ENCODE results near the gene NPAS3. TPM values are rescaled to one million over a fixed set of nuclear protein-coding genes. Genes with fewer than 3 reads are reported as not detected.
A peak's percentile ranks its signal among the peaks of the same experiment; 100 is the strongest.

Gene NPAS3
- total and polyA plus RNA-seq, 2 of the 8 experiments (the other 6 are each of a cell fraction or from before 2014, with no cell fraction given), result 0.11 to 0.60 TPM

DNA sequence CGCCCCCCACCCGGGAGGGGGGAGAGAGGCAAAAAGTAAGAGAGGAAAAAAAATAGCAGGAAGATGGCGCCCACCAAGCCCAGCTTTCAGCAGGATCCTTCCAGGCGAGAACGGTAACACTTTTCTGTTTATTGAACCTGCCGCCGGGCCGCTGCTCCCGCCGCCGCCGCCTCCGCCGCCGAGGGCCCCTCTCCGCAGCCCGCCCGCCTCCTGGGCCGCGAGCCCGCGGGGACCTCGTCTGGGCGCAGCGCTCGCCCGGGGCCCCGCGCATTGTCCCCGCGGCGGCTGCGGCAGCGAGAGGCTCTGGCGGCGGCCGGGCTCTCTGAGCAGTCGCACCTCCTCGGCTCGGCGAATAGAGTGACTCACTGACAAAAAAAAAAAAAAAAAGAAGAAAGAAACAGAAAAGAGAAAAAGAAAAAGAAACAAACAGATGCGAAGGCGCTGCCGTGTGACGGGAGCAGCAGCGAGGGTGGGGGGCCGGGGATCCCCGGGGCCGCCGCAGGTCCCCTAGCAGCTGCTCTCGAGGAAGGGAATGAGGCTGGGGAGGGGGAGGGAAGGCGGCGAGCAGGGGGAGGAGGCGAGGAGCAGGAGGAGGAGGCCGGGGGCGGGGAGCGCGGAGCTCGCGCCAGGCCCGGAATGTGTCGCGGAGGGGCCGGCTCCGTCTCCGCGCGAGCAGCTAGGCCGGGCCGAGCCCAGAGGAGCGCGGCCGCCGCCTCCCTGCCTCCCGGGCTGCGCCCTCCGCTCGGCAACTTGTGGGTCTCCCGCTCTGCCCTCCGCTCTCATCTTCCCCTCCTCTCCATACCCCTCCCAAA is 781 bp downstream of the NPAS3 start:
- Histone ChIP-seq H3K23me2 (ENCODE audit: low read depth, low read length) (peaks cover 14% of the 10 kb centered on the region), H3K4me3 (ENCODE audit: extremely low read depth in 1 of 4, insufficient read depth in 2 of 4, low read depth in 3 of 4, low read length in 4 of 4) (peak overlapping the region; percentile 40 to 75 (median 53)), H3K79me2 (ENCODE audit: control insufficient read depth in 1 of 2, insufficient read depth in 2 of 2, low read length in 2 of 2) (no peaks in the 10 kb centered on the region), H3K14ac (ENCODE audit: insufficient read length) (no peak overlapping the region), H3K27me3 (replicated peaks in 1 of 4; ENCODE audit: control insufficient read depth in 3 of 4, extremely low read depth in 1 of 4, insufficient read depth in 3 of 4, low read length in 3 of 4) (peaks cover 8 to 41% (median 34%) of the 10 kb centered on the region in 4 experiments), H2AK5ac (ENCODE audit: low read depth, low read length) (no peak overlapping the region), H2BK20ac (ENCODE audit: low read length) (no peak overlapping the region), H4K5ac (ENCODE audit: insufficient read length, low read depth, low read length) (no peak overlapping the region), H3K23ac (ENCODE audit: insufficient read length) (no peak overlapping the region), H3K79me1 (ENCODE audit: low read depth, low read length) (no peaks in the 10 kb centered on the region), H2BK5ac (ENCODE audit: low read depth, low read length) (no peak overlapping the region), H3K56ac (replicated peaks; ENCODE audit: insufficient read length, low read depth, low read length) (no peak overlapping the region), H3K27ac (ENCODE audit: low read depth, low read length) (no peak overlapping the region), H2BK120ac (replicated peaks; ENCODE audit: low read depth, low read length) (no peak overlapping the region), H4K20me1 (replicated peaks in 1 of 2; ENCODE audit: control insufficient read depth in 1 of 2, insufficient read depth in 2 of 2, low read length in 2 of 2) (peaks cover 0 to 4% of the 10 kb centered on the region in 2 experiments), H3K4ac (replicated peaks; ENCODE audit: insufficient read length, low read depth, low read length) (no peak overlapping the region), H3K9ac (replicated peaks in 1 of 4; ENCODE audit: extremely low read depth in 1 of 4, low read depth in 3 of 4, low read length in 3 of 4) (peak overlapping the region in 3 of 4 experiments; percentile 42 to 79 (median 61); a peak in 3 of 7 replicates), H3K4me1 (replicated peaks in 1 of 4; ENCODE audit: control insufficient read depth in 3 of 4, insufficient read depth in 4 of 4, low read length in 3 of 4) (peaks cover 3 to 16% (median 11%) of the 10 kb centered on the region in 4 experiments; a peak in 5 of 7 replicates), H4K8ac (ENCODE audit: extremely low read depth, insufficient read depth, low read length) (peak overlapping the region; percentile 25; the same call in 1 of the 2 replicates), H2BK15ac (ENCODE audit: low read length) (no peak overlapping the region), H3K9me3 (ENCODE audit: insufficient read depth in 2 of 2, low read depth in 1 of 2, low read length in 1 of 2) (no peaks in the 10 kb centered on the region), H3K4me2 (ENCODE audit: insufficient read depth in 1 of 2, low read depth in 2 of 2, low read length in 2 of 2) (peak overlapping the region; percentile 66 to 71), H3K36me3 (ENCODE audit: control insufficient read depth in 2 of 4, insufficient read depth in 4 of 4, low read length in 3 of 4) (no peaks in the 10 kb centered on the region), H4K91ac (replicated peaks; ENCODE audit: insufficient read length, low read length) (no peak overlapping the region), H3K18ac (ENCODE audit: extremely low read depth, low read length) (no peak overlapping the region), H2AFZ (ENCODE audit: low read length) (peak overlapping the region; percentile 52; the same call in 1 of the 2 replicates), H2BK12ac (ENCODE audit: low read depth, low read length) (no peak overlapping the region)
- WGBS, 2 experiments (ENCODE audit: extremely low coverage in 1 of 2, insufficient coverage in 1 of 2, insufficient read length in 1 of 2, insufficient replicate concordance in 2 of 2, low coverage in 1 of 2, low lambda C conversion rate in 2 of 2, missing lambda C conversion rate in 1 of 2), result 0% methylated on average over 9 of the region's 80 CpGs; no CpG with 5 or more reads in 1 of the 2 experiments
- peak in 1 of 2 experiments; percentile 72 for DNase-seq (ENCODE audit: low read depth in 1 of 2, low spot score in 2 of 2)
- FAIRE-seq, result no peak
- CTCF ChIA-PET (ENCODE audit: partially characterized antibody), result no interaction called here
- POLR2A ChIA-PET (ENCODE audit: partially characterized antibody), result interaction anchor here (1.2 kb wide), 1 partner anchor 11 kb away, joined by 3 read pairs; no protein-coding TSS in a partner anchor
- no peak for TF ChIP-seq RBBP5 (IDR thresholded peaks at IDR 0.05; ENCODE audit: borderline replicate concordance, low read depth, low read length)
- TF ChIP-seq CREB1 (IDR thresholded peaks at IDR 0.05), result 0 out of 2 replicates have a peak, but pooled peaks have one; percentile 12
- TF ChIP-seq MAFK (IDR thresholded peaks at IDR 0.05; ENCODE audit: low read depth, low read length), result no peak
- TF ChIP-seq YY1 (IDR thresholded peaks at IDR 0.05; ENCODE audit: low read depth, low read length), result no peak
- TF ChIP-seq SUZ12 (IDR thresholded peaks at IDR 0.05; ENCODE audit: low read length), result no peak; the same call in 1 of the 2 replicates
- TF ChIP-seq RNF2 (IDR thresholded peaks at IDR 0.05; ENCODE audit: borderline replicate concordance, low read depth, low read length, missing control alignments, poor library complexity, severe bottlenecking), result no peak
- TF ChIP-seq JUND (IDR thresholded peaks at IDR 0.05; ENCODE audit: low read length), result no peak
- peak; percentile 68 for TF ChIP-seq ASH2L (IDR thresholded peaks at IDR 0.05; ENCODE audit: low read length)
- TF ChIP-seq, protein P1, sequence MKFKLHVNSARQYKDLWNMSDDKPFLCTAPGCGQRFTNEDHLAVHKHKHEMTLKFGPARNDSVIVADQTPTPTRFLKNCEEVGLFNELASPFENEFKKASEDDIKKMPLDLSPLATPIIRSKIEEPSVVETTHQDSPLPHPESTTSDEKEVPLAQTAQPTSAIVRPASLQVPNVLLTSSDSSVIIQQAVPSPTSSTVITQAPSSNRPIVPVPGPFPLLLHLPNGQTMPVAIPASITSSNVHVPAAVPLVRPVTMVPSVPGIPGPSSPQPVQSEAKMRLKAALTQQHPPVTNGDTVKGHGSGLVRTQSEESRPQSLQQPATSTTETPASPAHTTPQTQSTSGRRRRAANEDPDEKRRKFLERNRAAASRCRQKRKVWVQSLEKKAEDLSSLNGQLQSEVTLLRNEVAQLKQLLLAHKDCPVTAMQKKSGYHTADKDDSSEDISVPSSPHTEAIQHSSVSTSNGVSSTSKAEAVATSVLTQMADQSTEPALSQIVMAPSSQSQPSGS (IDR thresholded peaks at IDR 0.05; ENCODE audit: low read length), result no peak
- no peak for TF ChIP-seq SRF (IDR thresholded peaks at IDR 0.05; ENCODE audit: low read depth, low read length)

All from H1 (cell line).